B cell (primary cell): Measurements from ENCODE around the gene AEBP1.

Experiments
- EZH2 ChIP-seq: IDR thresholded peaks from 2 replicates; pipeline ENCODE4 v1.6.1; 2012; ENCODE audit warnings: borderline replicate concordance, low read depth, mild to moderate bottlenecking, moderate library complexity, low read length; ENCODE audit not compliant: insufficient read depth, poor library complexity, severe bottlenecking
- TF ChIP-seq, protein P1 (sequence below): fragments of 200-600 bp; IDR thresholded peaks from one replicate; pipeline ENCODE4 v1.8.0; 2022; ENCODE audit warnings: antibody characterized with exemption, mild to moderate bottlenecking

DNA sequence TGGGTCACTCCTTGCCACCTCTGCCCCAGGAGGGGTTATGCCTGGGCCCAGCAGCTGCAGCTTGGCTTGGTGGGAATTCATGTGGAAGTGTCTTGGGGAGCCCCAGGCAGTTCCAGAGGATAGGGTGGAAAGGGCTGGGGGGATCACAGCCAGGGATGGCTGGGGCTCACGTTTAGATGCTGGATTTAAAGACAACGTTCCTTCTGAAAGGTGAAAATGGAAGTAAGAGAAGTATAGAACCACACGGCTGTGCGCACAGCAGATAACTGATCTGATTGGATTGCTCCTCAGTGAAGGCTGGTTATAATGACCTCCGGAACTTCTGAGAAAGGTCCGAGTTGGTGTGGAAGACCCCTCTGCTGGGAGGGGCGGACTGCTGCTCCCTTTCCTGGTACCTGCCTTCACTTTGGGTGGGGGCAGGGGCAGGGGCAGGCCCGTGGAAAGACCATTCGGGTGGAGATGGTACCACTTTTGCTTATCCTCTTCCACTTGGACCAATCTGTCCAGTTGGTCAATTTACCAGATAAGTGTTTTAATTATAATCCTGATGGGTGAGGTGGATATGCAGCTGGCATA, 44.9 kb downstream of the AEBP1 start:
- TF ChIP-seq, protein P1, sequence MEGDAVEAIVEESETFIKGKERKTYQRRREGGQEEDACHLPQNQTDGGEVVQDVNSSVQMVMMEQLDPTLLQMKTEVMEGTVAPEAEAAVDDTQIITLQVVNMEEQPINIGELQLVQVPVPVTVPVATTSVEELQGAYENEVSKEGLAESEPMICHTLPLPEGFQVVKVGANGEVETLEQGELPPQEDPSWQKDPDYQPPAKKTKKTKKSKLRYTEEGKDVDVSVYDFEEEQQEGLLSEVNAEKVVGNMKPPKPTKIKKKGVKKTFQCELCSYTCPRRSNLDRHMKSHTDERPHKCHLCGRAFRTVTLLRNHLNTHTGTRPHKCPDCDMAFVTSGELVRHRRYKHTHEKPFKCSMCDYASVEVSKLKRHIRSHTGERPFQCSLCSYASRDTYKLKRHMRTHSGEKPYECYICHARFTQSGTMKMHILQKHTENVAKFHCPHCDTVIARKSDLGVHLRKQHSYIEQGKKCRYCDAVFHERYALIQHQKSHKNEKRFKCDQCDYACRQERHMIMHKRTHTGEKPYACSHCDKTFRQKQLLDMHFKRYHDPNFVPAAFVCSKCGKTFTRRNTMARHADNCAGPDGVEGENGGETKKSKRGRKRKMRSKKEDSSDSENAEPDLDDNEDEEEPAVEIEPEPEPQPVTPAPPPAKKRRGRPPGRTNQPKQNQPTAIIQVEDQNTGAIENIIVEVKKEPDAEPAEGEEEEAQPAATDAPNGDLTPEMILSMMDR = no peak
- TF ChIP-seq EZH2 = no peak
